K562 (cell line): ENCODE data around the gene HP1BP3. TPM values are rescaled to one million over a fixed set of nuclear protein-coding genes. Genes with fewer than 3 reads are reported as not detected.
A peak's percentile ranks its signal among the peaks of the same experiment; 100 is the strongest.

Experiments
- ATF7 ChIP-seq: fragments of 450-650 bp; IDR thresholded peaks from 2 replicates; pipeline ENCODE4 v1.7.1; 2014; ENCODE audit warnings: mild to moderate bottlenecking, moderate library complexity
- CHD4 ChIP-seq: fragments of 200-600 bp; sonication (generic); IDR thresholded peaks from 3 replicates; pipeline ENCODE4 v1.6.1; 2012; ENCODE audit warnings: low read depth, mild to moderate bottlenecking, mixed read lengths, low read length, inconsistent platforms; ENCODE audit not compliant: insufficient read depth, insufficient replicate concordance, poor library complexity, severe bottlenecking
- CXXC5 ChIP-seq: fragments of 250-450 bp; sonication (Bioruptor Pico); IDR thresholded peaks from 2 replicates; pipeline ENCODE4 v1.8.0; 2022; ENCODE audit warnings: inconsistent platforms, mild to moderate bottlenecking, moderate library complexity
- E2F4 ChIP-seq: sonication (generic); formaldehyde crosslinking; IDR thresholded peaks from 2 replicates; pipeline ENCODE4 v1.8.0; 2022; ENCODE audit warnings: mild to moderate bottlenecking, low read depth, missing genetic modification reagents
- FOXA3 ChIP-seq, 2 experiments: fragments of 450-650 bp in 1 of 2; sonication (generic) in 1 of 2; formaldehyde crosslinking; IDR thresholded peaks in 1 of 2; conservative IDR thresholded peaks in 1 of 2; 2 replicates each; pipeline versions ENCODE4 v1.4.0 to v1.8.0; 2020 to 2022; ENCODE audit warnings: mild to moderate bottlenecking in 2 of 2, missing genetic modification reagents in 1 of 2
- FOXO4 ChIP-seq: fragments of 450-650 bp; formaldehyde crosslinking; IDR thresholded peaks from 2 replicates; pipeline ENCODE4 v1.4.0; 2020; ENCODE audit warnings: mild to moderate bottlenecking, moderate library complexity
- HDAC6 ChIP-seq: IDR thresholded peaks from 2 replicates; pipeline ENCODE4 v1.6.1; 2012; ENCODE audit warnings: low read depth, mild to moderate bottlenecking, control low read depth, inconsistent platforms, low read length, moderate library complexity
- KDM1A ChIP-seq, 2 experiments: fragments of 450-650 bp; IDR thresholded peaks; 2 replicates each; pipeline ENCODE4 v1.6.1; 2016; ENCODE audit warnings: mild to moderate bottlenecking in 2 of 2
- MBD2 ChIP-seq: sonication (generic); IDR thresholded peaks from 2 replicates; pipeline ENCODE4 v1.6.1; 2016; ENCODE audit warnings: low read depth, borderline replicate concordance
- NR2C2 ChIP-seq, 2 experiments: fragments of 200-800 bp in 1 of 2; sonication (Bioruptor generic) in 1 of 2; sonication (generic) in 1 of 2; formaldehyde crosslinking in 1 of 2; IDR thresholded peaks; 2 replicates each; pipeline versions ENCODE4 v1.6.1 to v1.8.0; 2016 to 2022; ENCODE audit warnings: mild to moderate bottlenecking in 1 of 2, missing compliant biosample characterization in 1 of 2, missing genetic modification characterization in 1 of 2, missing genetic modification reagents in 1 of 2
- POLR2G ChIP-seq: fragments of 200-400 bp; formaldehyde crosslinking; IDR thresholded peaks from 2 replicates; pipeline ENCODE4 v1.6.1; 2017; ENCODE audit warnings: low read depth, mild to moderate bottlenecking, antibody characterized with exemption, low read length, moderate library complexity
- PTTG1 ChIP-seq: fragments of 450-650 bp; IDR thresholded peaks from 2 replicates; pipeline ENCODE4 v1.6.1; 2016; ENCODE audit warnings: low read depth, mild to moderate bottlenecking, missing genetic modification characterization, missing compliant biosample characterization
- SAP30 ChIP-seq: fragments of 200-600 bp; sonication (generic); IDR thresholded peaks from 2 replicates; pipeline ENCODE4 v1.6.1; 2012; ENCODE audit warnings: borderline replicate concordance, low read depth, mild to moderate bottlenecking, moderate library complexity, low read length, control low read depth, inconsistent platforms; ENCODE audit not compliant: insufficient read depth, poor library complexity, severe bottlenecking
- SLC30A9 ChIP-seq: fragments of 250-450 bp; sonication (Bioruptor Pico); IDR thresholded peaks from 2 replicates; pipeline ENCODE4 v1.8.0; 2022; ENCODE audit warnings: mild to moderate bottlenecking, moderate library complexity
- SUPT5H ChIP-seq: fragments of 450-650 bp; IDR thresholded peaks from 2 replicates; pipeline ENCODE4 v1.6.1; 2016
- TGIF2 ChIP-seq: sonication (generic); formaldehyde crosslinking; IDR thresholded peaks from 2 replicates; pipeline ENCODE4 v1.8.1; 2022; ENCODE audit warnings: mild to moderate bottlenecking, missing genetic modification reagents, moderate library complexity
- ZNF175 ChIP-seq: fragments of 200-800 bp; sonication (Bioruptor generic); IDR thresholded peaks from 2 replicates; pipeline ENCODE4 v1.6.1; 2016; ENCODE audit warnings: low read depth, mild to moderate bottlenecking, missing genetic modification characterization, missing compliant biosample characterization
- ZNF274 ChIP-seq: IDR thresholded peaks from 2 replicates; pipeline ENCODE4 v1.6.1; 2011; ENCODE audit warnings: low read depth, mild to moderate bottlenecking, low read length, moderate library complexity, borderline replicate concordance
- ZNF398 ChIP-seq: fragments of 250-450 bp; sonication (Bioruptor Pico); IDR thresholded peaks from 2 replicates; pipeline ENCODE4 v1.8.0; 2021; ENCODE audit warnings: moderate library complexity, mild to moderate bottlenecking, inconsistent platforms
- polyA plus RNA-seq, 8 experiments: library from polyadenylated mRNA; depleted of rRNA in 4 of 8; stranded (reverse) in 5 of 8; unstranded in 3 of 8; fragments of >200 nt; fragmentation: Nextera tagmentation in 2 of 8; fragmentation: Illumina TruSeq in 1 of 8; extraction: Ambion mirVana in 2 of 8; extraction: Trizol in 1 of 8; gene quantifications; 2 replicates each; pipeline versions ENCODE4 v1.2.1 to v1.2.3, GENCODE V29; 2011 to 2014; ENCODE audit warnings: inconsistent platforms in 1 of 8, missing spikeins in 1 of 8
- total RNA-seq, 7 experiments: library from RNA; depleted of rRNA in 6 of 7; stranded (reverse); fragments of >200 nt in 6 of 7; fragmentation: Illumina TruSeq in 2 of 7; extraction: Trizol in 2 of 7; gene quantifications; 2 replicates each; pipeline versions ENCODE4 v1.2.1 to v1.2.3, GENCODE V29; 2011 to 2021; ENCODE audit warnings: low replicate concordance in 1 of 7
- TF ChIP-seq, protein P1 (sequence below): fragments of 450-650 bp; formaldehyde crosslinking; IDR thresholded peaks from 2 replicates; pipeline ENCODE4 v1.4.0; 2020; ENCODE audit warnings: mild to moderate bottlenecking, moderate library complexity

Gene HP1BP3
- total and polyA plus RNA-seq, 9 of the 15 experiments (the other 6 are each of a cell fraction or from before 2014, with no cell fraction given), result 57.3 to 513 (median 240) TPM

DNA sequence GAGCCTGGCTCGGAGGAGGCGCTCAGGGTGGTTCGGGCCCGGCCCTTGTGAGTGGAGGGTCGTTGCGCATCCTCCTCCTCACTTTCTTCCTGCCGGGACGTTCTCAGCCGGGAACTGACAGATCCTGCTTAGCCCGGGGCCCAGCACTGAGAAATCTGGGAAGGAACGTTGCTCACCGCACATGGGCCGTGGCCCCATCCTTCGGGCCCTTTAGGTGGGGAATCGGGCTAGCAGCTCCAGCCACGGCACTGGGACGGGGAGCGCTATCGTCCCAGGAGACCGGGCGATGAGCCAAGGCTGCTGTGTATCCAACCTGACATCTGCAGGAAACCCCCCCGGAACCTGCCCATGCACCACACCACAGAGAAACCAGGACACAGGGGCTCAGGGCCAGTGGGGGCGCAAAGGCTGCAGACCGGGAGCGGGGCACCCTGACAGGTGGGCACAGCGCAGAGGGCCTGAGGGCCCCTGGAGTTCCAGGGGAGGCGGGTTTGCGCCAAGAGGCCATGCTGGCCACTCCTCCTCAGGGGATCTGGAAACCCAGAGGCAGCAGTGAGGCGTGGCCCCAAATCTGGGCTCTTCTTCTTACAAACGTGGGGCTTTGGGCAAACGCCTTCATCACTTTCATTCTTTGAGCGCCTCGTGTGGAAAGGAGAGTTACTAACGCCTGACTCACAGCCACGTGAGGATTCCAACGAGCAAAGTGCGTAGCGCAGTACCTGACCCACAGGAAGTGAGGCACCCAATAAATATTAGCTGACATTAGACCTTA, 54.3 kb downstream of the HP1BP3 start, which contains the start of gene SH2D5 (continued):
- TF ChIP-seq E2F4 (CRISPR knock-in tag), result 0 out of 2 replicates have a peak, but pooled peaks have one; percentile 60
- no peak for TF ChIP-seq SUPT5H
- TF ChIP-seq CXXC5 (CRISPR knock-in tag), result peak; percentile 87
- TF ChIP-seq ATF7, result peak; percentile 44; the same call in 1 of the 2 replicates
- TF ChIP-seq SLC30A9 (CRISPR knock-in tag), result no peak
- TF ChIP-seq ZNF175 (CRISPR knock-in tag), result peak; percentile 89; the same call in 1 of the 2 replicates
- no peak for TF ChIP-seq MBD2
- TF ChIP-seq NR2C2 (CRISPR knock-in tag; IDR thresholded peaks at IDR 0.05), result 0 out of 2 replicates have a peak, but pooled peaks have one; percentile 55
- TF ChIP-seq NR2C2 (tag; IDR thresholded peaks at IDR 0.05), result no peak
- no peak for TF ChIP-seq CHD4
- TF ChIP-seq FOXA3 (CRISPR knock-in tag; conservative IDR thresholded peaks at IDR 0.05 in 1 of 2, IDR thresholded peaks at IDR 0.05 in 1 of 2), result no peak
- TF ChIP-seq HDAC6, result no peak
- TF ChIP-seq TGIF2 (CRISPR knock-in tag), result no peak
- TF ChIP-seq, protein P1, sequence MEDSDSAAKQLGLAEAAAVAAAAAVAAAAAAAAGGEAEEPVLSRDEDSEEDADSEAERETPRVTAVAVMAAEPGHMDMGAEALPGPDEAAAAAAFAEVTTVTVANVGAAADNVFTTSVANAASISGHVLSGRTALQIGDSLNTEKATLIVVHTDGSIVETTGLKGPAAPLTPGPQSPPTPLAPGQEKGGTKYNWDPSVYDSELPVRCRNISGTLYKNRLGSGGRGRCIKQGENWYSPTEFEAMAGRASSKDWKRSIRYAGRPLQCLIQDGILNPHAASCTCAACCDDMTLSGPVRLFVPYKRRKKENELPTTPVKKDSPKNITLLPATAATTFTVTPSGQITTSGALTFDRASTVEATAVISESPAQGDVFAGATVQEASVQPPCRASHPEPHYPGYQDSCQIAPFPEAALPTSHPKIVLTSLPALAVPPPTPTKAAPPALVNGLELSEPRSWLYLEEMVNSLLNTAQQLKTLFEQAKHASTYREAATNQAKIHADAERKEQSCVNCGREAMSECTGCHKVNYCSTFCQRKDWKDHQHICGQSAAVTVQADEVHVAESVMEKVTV, result 0 out of 2 replicates have a peak, but pooled peaks have one; percentile 26
- peak; percentile 74 for TF ChIP-seq SAP30
- TF ChIP-seq PTTG1 (tag), result no peak
- TF ChIP-seq KDM1A (IDR thresholded peaks at IDR 0.05), result 0 out of 4 replicates have a peak, but pooled peaks of 1 of the 2 experiments have one; percentile 22
- TF ChIP-seq ZNF274, result no peak
- TF ChIP-seq ZNF398 (CRISPR knock-in tag), result no peak
- TF ChIP-seq FOXO4, result no peak
- TF ChIP-seq POLR2G, result peak; percentile 48; the same call in 1 of the 2 replicates
